B cell (primary cell): Measurements from ENCODE around the gene INTS14.

Source experiments
- EZH2 ChIP-seq: IDR thresholded peaks from 2 replicates; pipeline ENCODE4 v1.6.1; 2012; ENCODE audit warnings: borderline replicate concordance, low read depth, mild to moderate bottlenecking, moderate library complexity, low read length; ENCODE audit not compliant: insufficient read depth, poor library complexity, severe bottlenecking
- TF ChIP-seq, protein P1 (sequence below): fragments of 200-600 bp; IDR thresholded peaks from one replicate; pipeline ENCODE4 v1.8.0; 2022; ENCODE audit warnings: antibody characterized with exemption, mild to moderate bottlenecking

DNA sequence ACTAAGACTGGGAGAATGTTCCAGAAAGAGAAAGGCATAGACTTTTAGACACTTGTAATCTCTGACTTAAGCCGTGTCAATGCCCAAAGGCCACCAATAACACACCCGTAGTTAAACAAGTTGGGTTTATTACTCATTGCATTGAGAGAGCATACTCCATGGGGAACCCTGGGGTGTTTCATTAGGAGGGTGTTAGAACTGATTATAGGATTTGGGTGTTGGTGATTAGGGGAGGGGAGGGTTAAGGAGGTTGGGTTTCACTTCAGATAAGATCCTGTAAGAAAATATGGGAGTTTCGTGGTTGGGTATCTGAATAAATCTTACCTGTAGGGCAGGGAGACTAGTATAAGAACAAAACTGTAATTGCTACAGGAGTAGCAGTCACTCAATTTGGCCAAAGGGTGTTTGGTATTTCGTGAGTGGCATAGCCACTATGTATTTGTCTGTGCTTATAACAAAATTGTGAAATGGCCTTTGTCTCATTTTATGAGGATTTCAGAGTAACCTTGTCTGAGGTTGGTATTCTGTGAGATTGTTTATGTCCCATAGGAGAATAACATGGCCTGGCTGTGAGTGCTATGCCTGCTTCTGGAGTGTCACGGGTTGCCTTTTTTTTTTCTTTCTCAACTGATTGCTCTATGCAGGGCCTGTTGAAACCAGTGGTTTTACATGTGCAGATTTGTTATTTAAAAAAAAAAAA is 77.7 kb downstream of the INTS14 start:
- TF ChIP-seq, protein P1, sequence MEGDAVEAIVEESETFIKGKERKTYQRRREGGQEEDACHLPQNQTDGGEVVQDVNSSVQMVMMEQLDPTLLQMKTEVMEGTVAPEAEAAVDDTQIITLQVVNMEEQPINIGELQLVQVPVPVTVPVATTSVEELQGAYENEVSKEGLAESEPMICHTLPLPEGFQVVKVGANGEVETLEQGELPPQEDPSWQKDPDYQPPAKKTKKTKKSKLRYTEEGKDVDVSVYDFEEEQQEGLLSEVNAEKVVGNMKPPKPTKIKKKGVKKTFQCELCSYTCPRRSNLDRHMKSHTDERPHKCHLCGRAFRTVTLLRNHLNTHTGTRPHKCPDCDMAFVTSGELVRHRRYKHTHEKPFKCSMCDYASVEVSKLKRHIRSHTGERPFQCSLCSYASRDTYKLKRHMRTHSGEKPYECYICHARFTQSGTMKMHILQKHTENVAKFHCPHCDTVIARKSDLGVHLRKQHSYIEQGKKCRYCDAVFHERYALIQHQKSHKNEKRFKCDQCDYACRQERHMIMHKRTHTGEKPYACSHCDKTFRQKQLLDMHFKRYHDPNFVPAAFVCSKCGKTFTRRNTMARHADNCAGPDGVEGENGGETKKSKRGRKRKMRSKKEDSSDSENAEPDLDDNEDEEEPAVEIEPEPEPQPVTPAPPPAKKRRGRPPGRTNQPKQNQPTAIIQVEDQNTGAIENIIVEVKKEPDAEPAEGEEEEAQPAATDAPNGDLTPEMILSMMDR = no peak
- no peak for TF ChIP-seq EZH2
